HepG2 (cell line): ENCODE data around the gene NRL. TPM values are rescaled to one million over a fixed set of nuclear protein-coding genes. Genes with fewer than 3 reads are reported as not detected.

Experiments used
- BCL3 ChIP-seq: sonication (generic); formaldehyde crosslinking; IDR thresholded peaks from 2 replicates; pipeline ENCODE4 v1.5.1; 2020; ENCODE audit warnings: mild to moderate bottlenecking, missing genetic modification reagents, moderate library complexity
- CEBPG ChIP-seq: IDR thresholded peaks from 2 replicates; pipeline ENCODE4 v1.6.1; 2016
- CENPT ChIP-seq: sonication (generic); formaldehyde crosslinking; IDR thresholded peaks from 2 replicates; pipeline ENCODE4 v1.8.0; 2022; ENCODE audit warnings: low read depth, mild to moderate bottlenecking, moderate library complexity, missing genetic modification reagents
- DNMT1 ChIP-seq: sonication (generic); formaldehyde crosslinking; IDR thresholded peaks from 2 replicates; pipeline ENCODE4 v1.5.1; 2020; ENCODE audit warnings: mild to moderate bottlenecking, missing genetic modification reagents
- EEA1 ChIP-seq: sonication (generic); formaldehyde crosslinking; IDR thresholded peaks from 2 replicates; pipeline ENCODE4 v1.5.1; 2020; ENCODE audit warnings: mild to moderate bottlenecking, missing genetic modification reagents, borderline replicate concordance
- HNRNPH1 ChIP-seq: fragments of 200-400 bp; formaldehyde crosslinking; optimal IDR thresholded peaks from 2 replicates; pipeline ENCODE3; 2017; ENCODE audit warnings: mild to moderate bottlenecking, low read depth, low read length
- IKZF5 ChIP-seq: IDR thresholded peaks from 2 replicates; pipeline ENCODE4 v1.6.1; 2018; ENCODE audit warnings: missing genetic modification reagents, mild to moderate bottlenecking, missing compliant biosample characterization
- JUNB ChIP-seq: sonication (generic); formaldehyde crosslinking; IDR thresholded peaks from 2 replicates; pipeline ENCODE4 v1.8.0; 2022; ENCODE audit warnings: missing genetic modification reagents, mild to moderate bottlenecking, borderline replicate concordance
- MAFK ChIP-seq, 2 experiments: IDR thresholded peaks in 1 of 2; conservative IDR thresholded peaks in 1 of 2; 2 replicates each; pipeline ENCODE4 v1.6.1; 2011; ENCODE audit warnings: improper control_type of control experiment in 2 of 2, low read length in 2 of 2
- NFIB ChIP-seq: sonication (generic); formaldehyde crosslinking; IDR thresholded peaks from 2 replicates; pipeline ENCODE4 v1.9.0; 2021; ENCODE audit warnings: missing genetic modification reagents, mild to moderate bottlenecking, borderline replicate concordance
- SRF ChIP-seq: IDR thresholded peaks from 2 replicates; pipeline ENCODE4 v1.6.1; 2011; ENCODE audit warnings: mild to moderate bottlenecking, low read depth, low read length, moderate library complexity
- TP53 ChIP-seq: sonication (generic); formaldehyde crosslinking; conservative IDR thresholded peaks from 2 replicates; pipeline ENCODE4 v1.4.0; 2020; ENCODE audit warnings: missing genetic modification reagents
- YEATS4 ChIP-seq: sonication (generic); formaldehyde crosslinking; IDR thresholded peaks from 2 replicates; pipeline ENCODE4 v1.4.0; 2020; ENCODE audit warnings: missing genetic modification reagents, borderline replicate concordance
- ZNF251 ChIP-seq: sonication (generic); formaldehyde crosslinking; IDR thresholded peaks from 2 replicates; pipeline ENCODE4 v1.9.0; 2021; ENCODE audit warnings: mild to moderate bottlenecking, missing genetic modification reagents
- ZNF687 ChIP-seq: sonication (generic); formaldehyde crosslinking; IDR thresholded peaks from 2 replicates; pipeline ENCODE4 v1.5.1; 2020; ENCODE audit warnings: mild to moderate bottlenecking, missing genetic modification reagents, moderate library complexity
- ZNF782 ChIP-seq: sonication (generic); formaldehyde crosslinking; IDR thresholded peaks from 2 replicates; pipeline ENCODE4 v1.4.0; 2020; ENCODE audit warnings: missing genetic modification reagents, mild to moderate bottlenecking, borderline replicate concordance
- ZNF883 ChIP-seq: sonication (generic); formaldehyde crosslinking; IDR thresholded peaks from 2 replicates; pipeline ENCODE4 v1.5.1; 2020; ENCODE audit warnings: mild to moderate bottlenecking, missing genetic modification reagents; ENCODE audit errors: not compliant biosample characterization
- polyA plus RNA-seq, 8 experiments: library from polyadenylated mRNA; depleted of rRNA in 3 of 8; stranded (reverse) in 7 of 8; unstranded in 1 of 8; fragments of >200 nt; fragmentation: Illumina TruSeq in 4 of 8; extraction: Trizol in 4 of 8; gene quantifications; 2 replicates each; pipeline versions ENCODE4 v1.2.1 to v1.2.3, GENCODE V29; 2011 to 2016; ENCODE audit warnings: low read depth in 4 of 8, missing spikeins in 1 of 8, mixed read lengths in 1 of 8; ENCODE audit not compliant: insufficient read depth in 1 of 8
- total RNA-seq, 5 experiments: library from RNA; depleted of rRNA; stranded (reverse); fragments of >200 nt; fragmentation: Illumina TruSeq; extraction: Trizol; gene quantifications; 2 replicates each; pipeline ENCODE4 v1.2.3, GENCODE V29; 2016; ENCODE audit warnings: low read depth in 1 of 5
- TF ChIP-seq, protein P1 (sequence below): sonication (generic); formaldehyde crosslinking; IDR thresholded peaks from 2 replicates; pipeline ENCODE4 v1.9.0; 2021; ENCODE audit warnings: missing genetic modification reagents, borderline replicate concordance

Gene NRL
- total and polyA plus RNA-seq, 2 of the 13 experiments (the other 11 are each of a cell fraction or from before 2014, with no cell fraction given), result 2.5 to 4.7 TPM

DNA sequence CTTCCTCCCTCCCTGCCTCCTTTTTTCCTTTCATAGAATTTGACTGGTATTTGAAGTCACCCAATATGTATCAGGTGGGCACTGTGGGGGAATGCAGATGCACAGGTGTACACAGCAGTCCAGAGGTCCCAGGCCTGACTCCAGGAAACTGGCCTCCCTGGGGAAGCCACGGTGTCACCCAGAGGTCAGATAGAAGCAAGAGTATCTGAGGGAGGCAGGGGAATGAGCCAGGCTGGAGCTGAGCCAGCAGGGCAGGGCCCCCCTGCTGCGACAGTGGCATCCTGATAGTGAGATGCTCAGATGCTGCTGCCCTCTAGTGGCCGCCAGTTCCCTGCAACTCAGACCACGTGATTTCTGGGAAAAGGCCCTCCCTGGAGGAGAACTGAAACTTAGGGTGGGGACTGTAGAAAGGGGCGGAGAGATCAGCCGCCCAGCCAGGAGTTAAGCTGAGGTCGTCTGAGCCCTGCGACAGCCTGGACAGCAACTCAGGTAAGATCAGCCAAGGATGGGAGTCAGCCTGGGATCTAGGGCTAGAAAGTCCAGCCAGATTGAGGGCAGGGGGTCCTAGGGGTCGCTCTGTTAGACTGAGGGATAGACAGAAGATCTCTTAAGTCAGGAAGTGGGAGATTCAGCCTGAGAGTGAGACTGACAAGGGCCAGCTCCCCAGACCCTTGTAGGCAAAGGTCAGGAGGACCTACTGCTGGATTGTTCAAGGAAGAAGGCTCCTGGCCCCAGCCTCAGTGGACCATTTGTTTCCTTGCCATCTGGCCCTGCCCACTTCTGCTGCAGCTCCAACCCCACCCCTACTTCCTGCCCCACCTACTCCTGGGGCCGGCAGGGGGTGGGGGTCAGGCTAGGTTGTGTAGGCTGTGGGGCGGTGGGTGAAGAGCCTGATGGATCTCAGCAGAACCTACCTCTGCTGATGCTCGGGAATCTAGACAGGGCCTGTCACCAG lies 46.4 kb upstream of the NRL start, which contains the start of gene IRF9 (continued):
- TF ChIP-seq EEA1 (CRISPR knock-in tag), result peak; percentile 72; the same call in 1 of the 2 replicates
- peak; percentile 87 for TF ChIP-seq CEBPG (CRISPR knock-in tag)
- peak; percentile 98 for TF ChIP-seq BCL3 (CRISPR knock-in tag)
- peak; percentile 92 for TF ChIP-seq TP53
- no peak for TF ChIP-seq JUNB (CRISPR knock-in tag)
- peak; percentile 100 for TF ChIP-seq IKZF5 (CRISPR knock-in tag)
- TF ChIP-seq NFIB (CRISPR knock-in tag), result no peak
- peak; percentile 94 for TF ChIP-seq YEATS4
- TF ChIP-seq, protein P1, sequence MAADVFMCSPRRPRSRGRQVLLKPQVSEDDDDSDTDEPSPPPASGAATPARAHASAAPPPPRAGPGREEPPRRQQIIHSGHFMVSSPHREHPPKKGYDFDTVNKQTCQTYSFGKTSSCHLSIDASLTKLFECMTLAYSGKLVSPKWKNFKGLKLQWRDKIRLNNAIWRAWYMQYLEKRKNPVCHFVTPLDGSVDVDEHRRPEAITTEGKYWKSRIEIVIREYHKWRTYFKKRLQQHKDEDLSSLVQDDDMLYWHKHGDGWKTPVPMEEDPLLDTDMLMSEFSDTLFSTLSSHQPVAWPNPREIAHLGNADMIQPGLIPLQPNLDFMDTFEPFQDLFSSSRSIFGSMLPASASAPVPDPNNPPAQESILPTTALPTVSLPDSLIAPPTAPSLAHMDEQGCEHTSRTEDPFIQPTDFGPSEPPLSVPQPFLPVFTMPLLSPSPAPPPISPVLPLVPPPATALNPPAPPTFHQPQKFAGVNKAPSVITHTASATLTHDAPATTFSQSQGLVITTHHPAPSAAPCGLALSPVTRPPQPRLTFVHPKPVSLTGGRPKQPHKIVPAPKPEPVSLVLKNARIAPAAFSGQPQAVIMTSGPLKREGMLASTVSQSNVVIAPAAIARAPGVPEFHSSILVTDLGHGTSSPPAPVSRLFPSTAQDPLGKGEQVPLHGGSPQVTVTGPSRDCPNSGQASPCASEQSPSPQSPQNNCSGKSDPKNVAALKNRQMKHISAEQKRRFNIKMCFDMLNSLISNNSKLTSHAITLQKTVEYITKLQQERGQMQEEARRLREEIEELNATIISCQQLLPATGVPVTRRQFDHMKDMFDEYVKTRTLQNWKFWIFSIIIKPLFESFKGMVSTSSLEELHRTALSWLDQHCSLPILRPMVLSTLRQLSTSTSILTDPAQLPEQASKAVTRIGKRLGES (CRISPR knock-in tag), result peak; percentile 68; the same call in 1 of the 2 replicates
- no peak for TF ChIP-seq HNRNPH1
- peak; percentile 51; the same call in 1 of the 2 replicates for TF ChIP-seq CENPT (CRISPR knock-in tag)
- TF ChIP-seq SRF, result peak; percentile 40
- TF ChIP-seq ZNF883 (CRISPR knock-in tag), result peak; percentile 93
- peak; percentile 94; the same call in 1 of the 2 replicates for TF ChIP-seq ZNF782 (CRISPR knock-in tag)
- TF ChIP-seq DNMT1 (CRISPR knock-in tag), result no peak; the same call in 1 of the 2 replicates
- TF ChIP-seq ZNF687 (CRISPR knock-in tag), result peak; percentile 99
- TF ChIP-seq ZNF251 (CRISPR knock-in tag), result no peak
- peak; percentile 43 to 51; a peak in 3 of 4 replicates for TF ChIP-seq MAFK (conservative IDR thresholded peaks at IDR 0.05 in 1 of 2, IDR thresholded peaks at IDR 0.05 in 1 of 2; ENCODE audit: low read length in 2 of 2)
